ENCODE results near the gene MAP3K21. TPM values are rescaled to one million over a fixed set of nuclear protein-coding genes. Genes with fewer than 3 reads are reported as not detected.

The MAP3K21 gene
- polyA plus RNA-seq, 1 of the 3 experiments (the other 2 are of a cell fraction), result 0.33 TPM

GRCh38 chr1:233293556-233294446 lies 33.7 kb upstream of the MAP3K21 start:
- Histone ChIP-seq H3K4me1 (ENCODE audit: control insufficient read depth in 1 of 2, insufficient read depth in 2 of 2, low read depth in 1 of 2, low read length in 1 of 2) (peaks cover 0 to 9% of the 10 kb centered on the region in 2 experiments; a peak in 2 of 4 replicates), H3K27me3 (ENCODE audit: insufficient read depth) (no peaks in the 10 kb centered on the region), H2AFZ (ENCODE audit: low read depth) (no peak overlapping the region), H3K9me2 (no peaks in the 10 kb centered on the region), H3K27ac (ENCODE audit: low read depth in 2 of 2, low read length in 1 of 2) (no peak overlapping the region), H3K4me2 (peak overlapping the region; percentile 14; the same call in 1 of the 2 replicates), H3K4me3 (ENCODE audit: low read depth in 2 of 2, low read length in 1 of 2) (peak overlapping the region in 1 of 2 experiments; percentile 87; a peak in 1 of 4 replicates), H3F3A (replicated peaks; ENCODE audit: insufficient read depth) (peaks cover 8% of the 10 kb centered on the region), H4K20me1 (ENCODE audit: insufficient read depth) (no peaks in the 10 kb centered on the region), H3K36me3 (replicated peaks in 1 of 2; ENCODE audit: control insufficient read depth in 1 of 2, insufficient read depth in 2 of 2, low read length in 1 of 2) (no peaks in the 10 kb centered on the region), H3K79me2 (ENCODE audit: insufficient read depth) (peaks cover 18% of the 10 kb centered on the region), H3K9me3 (no peaks in the 10 kb centered on the region), H3K9ac (no peak overlapping the region)
- TF ChIP-seq GATA2 (CRISPR knock-in tag; IDR thresholded peaks at IDR 0.05), result no peak
- TF ChIP-seq RXRA (IDR thresholded peaks at IDR 0.05; ENCODE audit: borderline replicate concordance, low read depth), result no peak
- TF ChIP-seq MXI1 (IDR thresholded peaks at IDR 0.05; ENCODE audit: low read depth, low read length), result no peak
- ChIA-PET CTCF (interaction anchor here (1.1 to 1.3 kb wide), 2 partner anchors 11 to 17 kb away, joined by 3 read pairs; no protein-coding TSS in a partner anchor), POLR2A (no interaction called here)
- DNase-seq, result no peak
- WGBS (ENCODE audit: low lambda C conversion rate), result 97% methylated on average over 3 of the region's 3 CpGs

GRCh38 chr1:233294913-233295236 lies 32.6 kb upstream of the MAP3K21 start:
- H3K9me2 ChIP-seq, result no peaks in the 10 kb centered on the region
- POLR2A ChIA-PET, result no interaction called here
- H2AFZ ChIP-seq (ENCODE audit: low read depth), result peak overlapping the region; percentile 99
- CTCF ChIA-PET, result no interaction called here
- H3K79me2 ChIP-seq (ENCODE audit: insufficient read depth), result peaks cover 18% of the 10 kb centered on the region
- under 1% methylated on average over 8 of the region's 8 CpGs for WGBS (ENCODE audit: low lambda C conversion rate)
- H3K4me3 ChIP-seq (ENCODE audit: low read depth in 2 of 2, low read length in 1 of 2), result peak overlapping the region; percentile 87 to 97
- peak; percentile 62; the same call in 1 of the 2 replicates for TF ChIP-seq FOSL2 (IDR thresholded peaks at IDR 0.05; ENCODE audit: borderline replicate concordance, low read depth)
- no peak for TF ChIP-seq RFX5 (IDR thresholded peaks at IDR 0.05; ENCODE audit: low read length)
- TF ChIP-seq JUND (IDR thresholded peaks at IDR 0.05), result peak; percentile 66; the same call in 1 of the 2 replicates
- no peaks in the 10 kb centered on the region for H3K27me3 ChIP-seq (ENCODE audit: insufficient read depth)
- peak overlapping the region; percentile 44 to 54; a peak in 2 of 4 replicates for H3K27ac ChIP-seq (ENCODE audit: low read depth in 2 of 2, low read length in 1 of 2)
- peak overlapping the region; percentile 70 for H3K9ac ChIP-seq
- H3K36me3 ChIP-seq (replicated peaks in 1 of 2; ENCODE audit: control insufficient read depth in 1 of 2, insufficient read depth in 2 of 2, low read length in 1 of 2), result no peaks in the 10 kb centered on the region
- peak; percentile 59 for DNase-seq
- no peaks in the 10 kb centered on the region for H4K20me1 ChIP-seq (ENCODE audit: insufficient read depth)
- no peaks in the 10 kb centered on the region for H3K9me3 ChIP-seq
- H3K4me1 ChIP-seq (ENCODE audit: control insufficient read depth in 1 of 2, insufficient read depth in 2 of 2, low read depth in 1 of 2, low read length in 1 of 2), result peaks cover 0 to 9% of the 10 kb centered on the region in 2 experiments; a peak in 2 of 4 replicates
- peak overlapping the region; percentile 97 for H3K4me2 ChIP-seq
- peaks cover 8% of the 10 kb centered on the region for H3F3A ChIP-seq (replicated peaks; ENCODE audit: insufficient read depth)

GRCh38 chr1:233295237-233295974 lies 32.1 kb upstream of the MAP3K21 start, which contains the start of gene PCNX2:
Gene PCNX2 (minus strand): TSS chr1:233295725. CDS start chr1:233295478, 247 bp downstream.
- Histone ChIP-seq H3K4me3 (ENCODE audit: low read depth in 2 of 2, low read length in 1 of 2) (peak within 1 kb of the TSS; percentile 87 to 97), H2AFZ (ENCODE audit: low read depth) (peak within 1 kb of the TSS; percentile 99), H3K27ac (ENCODE audit: low read depth in 2 of 2, low read length in 1 of 2) (peak within 1 kb of the TSS; percentile 44 to 54; a peak in 3 of 4 replicates), H3K79me2 (ENCODE audit: insufficient read depth) (peaks cover 18% of the 10 kb centered on the region), H3K9me2 (no peaks in the 10 kb centered on the region), H4K20me1 (ENCODE audit: insufficient read depth) (no peaks in the 10 kb centered on the region), H3K27me3 (ENCODE audit: insufficient read depth) (no peaks in the 10 kb centered on the region), H3K36me3 (replicated peaks in 1 of 2; ENCODE audit: control insufficient read depth in 1 of 2, insufficient read depth in 2 of 2, low read length in 1 of 2) (no peaks in the 10 kb centered on the region), H3K4me1 (ENCODE audit: control insufficient read depth in 1 of 2, insufficient read depth in 2 of 2, low read depth in 1 of 2, low read length in 1 of 2) (peaks cover 0 to 9% of the 10 kb centered on the region in 2 experiments; a peak in 2 of 4 replicates), H3K4me2 (peak within 1 kb of the TSS; percentile 97), H3K9ac (peak within 1 kb of the TSS; percentile 70), H3F3A (replicated peaks; ENCODE audit: insufficient read depth) (peaks cover 8% of the 10 kb centered on the region), H3K9me3 (no peaks in the 10 kb centered on the region)
- POLR2A ChIA-PET, result no interaction called here
- CTCF ChIA-PET, result no interaction called here
- WGBS (ENCODE audit: low lambda C conversion rate), result under 1% methylated on average over 16 of the region's 54 CpGs
- peak; percentile 86 for DNase-seq
- TF ChIP-seq TAF1 (IDR thresholded peaks at IDR 0.05; ENCODE audit: borderline replicate concordance, low read depth, low read length) (peak; percentile 66; the same call in 1 of the 2 replicates), EZH2phosphoT487 (IDR thresholded peaks at IDR 0.05; ENCODE audit: borderline replicate concordance, low read depth) (no peak), RXRA (IDR thresholded peaks at IDR 0.05; ENCODE audit: borderline replicate concordance, low read depth) (no peak), YY1 (IDR thresholded peaks at IDR 0.05; ENCODE audit: low read depth) (peak; percentile 84), POLR2AphosphoS5 (IDR thresholded peaks at IDR 0.05; ENCODE audit: low read depth, low read length) (peak; percentile 46; the same call in 1 of the 2 replicates), MXI1 (IDR thresholded peaks at IDR 0.05; ENCODE audit: low read depth, low read length) (0 out of 2 replicates have a peak, but pooled peaks have one; percentile 13), NRF1 (IDR thresholded peaks at IDR 0.05; ENCODE audit: low read depth, low read length) (peak; percentile 30; the same call in 1 of the 2 replicates), CHD2 (IDR thresholded peaks at IDR 0.05; ENCODE audit: low read length, partially characterized antibody) (no peak), GABPA (IDR thresholded peaks at IDR 0.05; ENCODE audit: low read depth) (peak; percentile 15; the same call in 1 of the 2 replicates)

All from SK-N-SH (cell line).